HG03432 (cell line): Measurements from ENCODE around the gene EXOSC5.
"Not testable (repeated sequence)": the region's sequence is repeated elsewhere in the genome, so short reads cannot be mapped to it uniquely, and the experiment has no call there.

Experiments used
- ATAC-seq: cut with Tn5 transposase; IDR thresholded peaks from one replicate; pipeline ENCODE4 v1.9.1; 2021; ENCODE audit warnings: mild to moderate bottlenecking, moderate library complexity; ENCODE audit not compliant: unreplicated experiment

EXOSC5 gene

DNA sequence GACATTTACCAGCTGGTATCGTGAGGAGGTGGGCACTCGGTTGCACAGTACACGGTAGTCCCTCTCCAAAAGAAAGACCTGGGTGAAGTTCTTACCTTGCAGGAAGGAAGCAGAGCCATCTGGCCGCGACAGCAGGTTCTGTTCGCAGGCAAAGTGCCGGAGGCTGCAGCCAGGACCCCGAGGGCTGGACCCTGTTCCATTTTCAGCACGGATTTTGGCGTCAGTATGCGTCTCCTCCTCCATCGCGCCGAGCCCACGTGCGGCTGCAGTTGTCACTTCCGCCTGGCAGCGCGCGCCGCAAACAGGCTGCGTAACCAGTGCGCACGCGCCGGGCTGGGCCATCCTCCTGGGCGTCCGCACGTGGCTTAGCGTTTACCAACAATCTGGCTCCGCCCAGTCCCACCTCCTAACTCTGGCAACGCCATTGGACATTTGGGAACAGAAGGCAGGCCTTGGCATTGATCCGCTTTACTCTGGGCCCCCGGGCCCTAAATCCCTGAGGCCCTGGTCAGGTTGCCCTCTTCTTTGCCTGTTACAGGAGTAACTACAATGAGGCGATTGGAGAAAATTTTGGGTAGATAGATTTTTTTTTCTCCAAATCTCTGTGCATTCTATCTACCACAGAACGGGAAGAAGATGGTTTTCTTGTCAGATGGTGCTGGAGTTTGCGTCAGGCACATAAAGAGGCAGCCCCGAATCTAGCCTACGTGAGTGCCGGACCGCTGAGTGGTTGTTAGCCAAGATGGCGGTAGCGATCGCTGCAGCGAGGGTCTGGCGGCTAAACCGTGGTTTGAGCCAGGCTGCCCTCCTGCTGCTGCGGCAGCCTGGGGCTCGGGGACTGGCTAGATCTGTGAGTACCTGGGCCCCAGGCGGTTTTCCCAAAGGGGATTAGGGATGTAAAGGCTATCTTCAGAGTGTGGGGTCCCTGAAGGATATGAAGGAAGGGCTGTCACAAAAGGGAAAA is at the start of gene EXOSC5, which contains the start of gene BCKDHA:
TSS of gene EXOSC5 (minus strand) at position 274 of the 964 bp plus-strand sequence. CDS start at position 243, 31 bp downstream.
TSS of gene BCKDHA (plus strand) at position 733 of the 964 bp plus-strand sequence. CDS start at position 743, 10 bp downstream.
- peak; percentile 89 for ATAC-seq

DNA sequence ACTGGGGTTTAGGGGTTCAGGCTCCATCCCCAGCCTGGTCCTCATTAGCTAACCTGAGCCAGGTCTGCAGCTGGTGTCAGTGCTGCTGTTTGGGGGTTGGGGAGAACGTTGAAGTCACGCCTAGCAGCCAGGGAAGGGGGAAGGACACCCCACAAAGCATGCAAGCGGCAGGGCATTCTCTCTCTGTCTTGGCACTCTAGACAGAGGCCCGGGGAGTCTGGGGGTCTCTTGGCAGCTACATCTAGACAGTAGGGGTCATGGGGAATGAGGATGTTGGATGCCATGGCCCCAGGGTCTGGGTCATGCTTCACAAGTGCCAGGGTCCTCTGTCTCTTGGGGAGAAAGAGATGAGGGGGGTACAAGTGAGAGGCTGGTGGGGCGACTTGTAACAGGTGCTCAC is 48.4 kb upstream of the EXOSC5 start:
- ATAC-seq = no peak

DNA sequence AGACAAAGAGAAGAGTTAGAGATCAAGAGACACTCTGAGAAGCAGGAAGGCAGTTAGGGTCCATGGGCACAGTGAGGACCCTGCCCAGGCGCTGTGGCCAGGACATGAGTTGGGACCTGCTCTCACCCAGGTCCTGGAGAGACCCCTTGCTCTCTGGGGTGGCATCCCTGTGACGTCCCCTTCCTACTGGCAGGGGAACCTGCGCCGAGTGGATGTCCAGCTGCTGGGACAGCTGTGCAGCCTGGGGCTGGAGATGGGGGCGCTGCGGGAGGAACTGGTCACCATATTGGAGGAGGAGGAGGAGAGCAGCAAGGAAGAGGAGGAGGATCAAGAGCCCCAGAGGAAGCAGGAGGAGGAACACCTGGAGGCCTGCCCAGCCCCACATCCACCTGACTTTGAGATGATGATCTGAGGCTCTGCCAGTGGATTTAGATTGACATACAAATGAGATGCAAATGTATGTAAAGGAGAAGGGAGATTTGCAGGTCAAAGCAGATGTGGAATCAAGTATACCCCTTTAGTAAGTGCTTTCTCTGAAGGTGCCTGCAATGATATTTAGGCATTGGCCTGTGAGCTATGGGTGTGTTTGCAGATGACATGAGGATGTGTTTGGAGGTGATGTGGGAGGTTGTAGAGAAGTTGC is 46.8 kb upstream of the EXOSC5 start:
- ATAC-seq = no peak

DNA sequence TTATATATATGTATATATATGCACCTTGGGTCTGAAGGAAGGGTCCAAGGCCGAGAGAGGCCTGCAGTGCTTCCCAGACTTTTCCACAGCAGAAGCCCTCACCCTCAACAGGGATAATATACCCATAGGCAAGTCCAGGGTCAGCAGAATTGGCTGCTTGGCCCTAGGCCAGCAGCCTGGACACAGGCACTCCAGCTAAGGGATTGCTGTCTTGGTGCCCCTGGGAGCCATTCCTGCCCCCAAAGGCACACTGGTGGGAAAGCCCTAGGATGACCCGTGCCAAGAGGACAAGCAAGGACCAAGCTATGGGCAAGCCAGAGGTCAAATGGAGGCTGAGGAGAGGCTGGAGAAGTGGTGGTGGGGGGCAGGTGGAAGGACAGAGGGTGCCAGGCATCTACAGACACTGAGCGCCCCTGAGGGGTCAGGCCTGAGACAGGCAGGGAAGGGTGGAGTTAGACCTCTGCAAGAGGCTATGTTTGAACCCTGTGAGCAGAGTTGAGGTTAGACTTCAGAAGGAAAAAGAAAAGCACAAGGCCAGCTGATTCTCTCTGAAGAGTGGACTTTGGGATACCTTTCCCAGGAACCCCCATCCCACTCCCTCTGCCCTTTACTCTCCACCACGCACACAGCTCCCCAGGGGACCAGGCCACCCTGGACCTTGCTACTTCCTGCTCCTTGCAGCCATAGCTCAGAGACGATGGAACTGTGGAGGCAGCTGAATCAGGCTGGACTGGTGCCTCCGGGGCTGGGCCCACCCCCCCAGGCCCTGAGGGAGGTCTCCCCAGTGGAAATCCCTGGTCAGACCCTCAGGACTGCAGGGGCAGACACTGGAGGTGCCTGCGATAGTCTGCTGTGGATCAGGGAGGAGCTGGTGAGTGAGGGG is 45.6 kb upstream of the EXOSC5 start, which contains the start of gene ERICH4:
TSS of gene ERICH4 (plus strand) at position 684 of the 883 bp plus-strand sequence. CDS start at position 698, 14 bp downstream.
- ATAC-seq = no peak

DNA sequence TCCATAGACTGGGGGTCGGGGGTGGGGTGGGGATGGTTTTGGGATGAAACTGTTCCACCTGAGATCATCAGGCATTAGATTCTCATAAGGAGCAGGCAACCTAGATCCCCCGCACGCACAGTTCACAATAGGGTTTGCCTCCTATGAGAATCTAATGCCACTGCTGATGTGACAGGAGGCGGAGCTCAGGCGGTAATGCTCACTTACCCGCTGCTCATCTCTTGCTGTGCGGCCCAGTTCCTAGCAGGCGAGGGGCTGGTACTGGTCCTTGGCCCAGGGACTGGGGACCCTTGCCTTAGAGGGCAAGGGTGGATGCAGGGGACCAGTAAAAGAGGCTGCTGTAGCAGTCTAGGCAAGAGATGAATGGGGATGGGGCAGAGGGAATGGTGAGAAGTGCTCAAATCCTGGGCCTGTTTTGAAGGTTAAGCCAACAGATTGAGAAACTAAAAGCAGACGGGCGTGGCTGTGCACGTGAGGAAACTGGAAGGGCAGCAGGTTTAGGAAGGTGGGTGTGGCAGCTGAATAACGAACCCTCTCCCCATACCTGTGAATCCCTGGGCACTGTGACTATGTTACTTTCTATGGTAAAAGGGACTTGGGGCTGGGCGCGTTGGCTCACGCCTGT is 44.3 kb upstream of the EXOSC5 start:
- no peak for ATAC-seq

DNA sequence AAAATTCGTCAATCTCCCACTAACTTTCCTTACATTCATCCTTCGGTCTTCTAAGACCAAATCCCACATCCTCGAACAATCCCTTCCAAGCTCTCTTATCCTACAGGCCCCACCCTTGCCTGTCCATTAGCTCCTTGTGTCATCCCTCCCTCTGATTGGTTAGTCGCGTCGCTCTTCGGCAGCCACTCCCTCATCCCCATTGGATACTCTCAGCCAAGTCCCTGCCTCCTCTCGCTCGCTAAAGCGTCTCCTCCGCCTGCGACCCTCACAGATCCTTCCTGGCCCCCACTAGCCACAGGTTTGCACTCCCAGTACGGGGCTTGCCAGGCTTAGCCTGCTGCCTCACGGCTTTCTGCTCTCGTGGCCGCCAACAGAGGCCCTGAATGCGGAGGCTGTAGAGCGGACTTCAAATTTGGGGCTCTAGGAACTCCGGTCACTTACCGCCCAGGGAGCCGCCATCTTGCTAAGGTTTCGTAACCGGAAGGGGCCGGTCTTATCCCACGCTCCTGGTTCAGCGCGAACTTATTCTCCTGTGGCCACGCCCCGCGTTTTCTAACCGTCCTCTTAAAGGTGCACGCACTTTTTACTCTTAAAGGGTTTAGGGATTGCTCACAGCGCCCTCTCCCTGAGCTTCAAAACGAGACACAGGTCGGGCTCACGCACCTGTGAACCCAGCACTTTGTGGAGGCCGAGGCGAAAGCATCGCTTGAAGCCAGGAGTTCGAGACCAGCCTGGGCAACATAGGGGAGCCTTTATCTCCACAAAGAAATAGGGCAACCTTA is 42.5 kb upstream of the EXOSC5 start, which contains the start of gene DMAC2:
TSS of gene DMAC2 (minus strand) at position 472 of the 782 bp plus-strand sequence. CDS start at position 459, 13 bp downstream.
- peak; percentile 89 for ATAC-seq

DNA sequence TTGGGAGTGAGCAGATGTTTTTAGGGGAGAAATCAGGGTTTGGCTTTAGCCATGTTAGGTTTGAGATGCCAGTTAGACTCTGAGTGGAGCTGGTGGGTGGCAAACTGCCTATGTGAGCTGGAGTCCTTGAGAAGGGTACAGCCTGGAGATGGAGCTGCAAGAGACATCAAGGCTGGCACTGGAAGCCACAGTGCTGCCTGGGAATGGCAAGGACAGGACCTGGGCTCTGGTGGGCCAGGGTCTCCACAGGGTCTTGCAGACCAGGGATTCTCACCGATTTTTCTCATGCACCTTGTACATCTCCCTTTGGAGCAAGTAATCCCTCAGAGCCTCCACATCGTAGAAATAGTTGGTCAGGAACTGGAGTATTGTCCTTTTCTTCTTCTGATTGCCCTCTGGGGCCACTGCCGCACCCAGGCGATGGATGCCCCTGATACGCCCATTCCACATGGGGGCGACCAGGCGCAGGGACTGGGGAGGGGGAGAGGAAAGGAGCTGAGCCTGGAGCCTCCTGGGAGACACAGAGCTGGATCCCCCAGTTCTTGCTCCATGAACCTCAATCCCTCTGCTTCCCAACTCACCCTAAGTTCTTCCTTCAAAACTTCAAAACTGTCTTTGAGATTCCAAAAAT is 40.9 kb upstream of the EXOSC5 start:
- no peak for ATAC-seq

DNA sequence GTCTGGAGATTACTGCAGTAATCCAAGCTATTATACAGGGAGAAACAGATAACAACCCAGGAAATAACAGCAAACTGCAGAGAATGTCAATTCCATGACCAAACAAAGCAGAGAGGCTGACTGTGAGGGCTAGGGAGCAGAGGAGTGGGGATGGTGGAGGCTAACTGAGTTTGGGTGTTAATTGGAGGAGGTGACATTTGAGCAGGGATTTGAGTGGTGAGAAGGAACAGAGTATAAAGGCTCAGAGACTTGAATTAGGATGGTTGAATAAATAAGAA is 39.5 kb upstream of the EXOSC5 start:
- no peak for ATAC-seq

DNA sequence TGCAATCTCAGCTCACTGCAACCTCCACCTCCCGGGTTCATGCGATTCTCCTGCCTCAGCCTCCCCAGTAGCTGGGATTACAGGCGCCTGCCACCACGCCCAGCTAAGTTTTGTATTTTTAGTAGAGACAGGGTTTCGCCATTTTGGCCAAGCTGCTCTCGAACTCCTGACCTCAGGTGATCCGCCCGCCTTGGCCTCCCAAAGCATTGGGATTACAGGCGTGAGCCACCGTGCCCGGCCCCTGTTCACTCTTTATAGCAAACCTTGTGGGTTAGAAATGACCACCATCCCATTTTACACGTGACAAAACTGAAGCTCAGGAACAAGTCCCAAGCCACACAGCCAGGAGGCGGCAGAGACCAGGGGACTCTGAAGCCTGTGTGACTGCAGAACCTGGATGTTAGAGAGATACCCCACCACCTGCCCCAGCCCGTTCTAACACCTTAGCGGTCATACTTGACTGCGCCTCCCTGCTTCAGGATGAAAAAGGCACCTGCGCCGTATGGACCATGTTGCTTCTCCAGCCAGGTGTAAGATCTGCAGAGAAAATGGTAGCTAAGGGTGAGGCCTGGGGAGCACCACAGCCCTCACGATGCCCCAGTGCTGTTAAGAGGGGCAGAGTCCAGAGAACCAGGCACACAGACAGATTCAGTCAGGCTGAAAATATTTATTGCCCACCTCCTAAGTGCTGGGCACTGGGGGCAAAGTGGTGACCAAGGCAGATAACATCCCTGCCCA is 38.9 kb upstream of the EXOSC5 start:
- no peak for ATAC-seq

DNA sequence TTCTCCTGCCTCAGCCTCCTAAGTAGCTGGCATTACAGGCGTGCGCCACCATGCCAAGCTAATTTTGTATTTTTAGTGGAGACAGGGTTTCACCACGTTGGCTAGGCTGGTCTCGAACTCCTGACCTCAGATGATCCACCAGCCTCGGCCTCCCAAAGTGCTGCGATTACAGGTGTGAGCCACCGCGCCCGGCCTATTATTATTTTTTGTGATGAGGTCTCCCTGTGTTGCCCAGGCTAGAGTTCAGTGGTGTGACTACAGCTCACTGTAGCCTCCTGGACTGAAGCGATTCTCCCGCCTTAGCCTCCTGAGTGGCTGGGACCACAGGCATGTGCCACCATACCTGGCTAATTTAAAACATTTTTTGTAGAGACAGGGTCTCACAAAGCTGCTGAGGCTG is 38.2 kb upstream of the EXOSC5 start:
- not testable (repeated sequence) for ATAC-seq

DNA sequence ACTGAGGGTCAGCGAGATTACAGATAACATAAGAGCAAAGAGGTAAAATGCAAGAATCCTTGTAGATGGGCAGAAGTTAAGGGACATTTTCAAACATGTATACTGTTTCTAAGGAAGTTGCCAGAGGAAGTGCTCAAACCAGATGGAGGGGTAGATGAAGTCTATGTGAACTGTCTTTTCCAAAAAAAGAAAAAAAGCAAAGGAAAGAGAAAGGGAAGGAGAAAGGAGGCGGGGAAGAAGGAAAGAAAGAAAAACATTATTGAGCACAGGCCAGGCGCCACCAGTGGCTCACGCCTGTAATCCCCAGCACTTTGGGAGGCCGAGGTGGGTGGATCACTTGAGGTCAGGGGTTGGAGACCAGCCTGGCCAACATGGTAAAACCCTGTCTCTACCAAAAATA is 37.3 kb upstream of the EXOSC5 start:
- ATAC-seq = no peak

DNA sequence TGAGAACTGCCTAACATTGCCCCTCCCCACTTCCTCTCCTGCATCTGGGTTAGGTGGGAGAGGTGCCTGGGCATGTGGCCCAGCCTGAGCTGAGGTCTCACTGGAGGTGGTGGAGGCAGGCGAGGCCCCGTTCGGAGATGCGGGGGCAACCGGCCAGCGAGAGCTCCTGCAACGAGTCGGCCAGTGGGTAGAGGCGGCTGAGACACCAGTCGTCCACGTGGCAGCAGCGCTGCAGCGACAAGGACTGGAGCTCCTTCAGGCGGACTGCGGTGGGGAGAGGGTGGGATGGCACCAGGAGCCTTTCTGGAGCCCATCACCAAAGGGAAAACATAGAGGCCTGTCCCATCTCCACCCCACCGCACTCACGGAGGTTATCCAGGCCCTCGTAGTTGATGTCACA is 36.0 kb upstream of the EXOSC5 start:
- ATAC-seq = no peak

DNA sequence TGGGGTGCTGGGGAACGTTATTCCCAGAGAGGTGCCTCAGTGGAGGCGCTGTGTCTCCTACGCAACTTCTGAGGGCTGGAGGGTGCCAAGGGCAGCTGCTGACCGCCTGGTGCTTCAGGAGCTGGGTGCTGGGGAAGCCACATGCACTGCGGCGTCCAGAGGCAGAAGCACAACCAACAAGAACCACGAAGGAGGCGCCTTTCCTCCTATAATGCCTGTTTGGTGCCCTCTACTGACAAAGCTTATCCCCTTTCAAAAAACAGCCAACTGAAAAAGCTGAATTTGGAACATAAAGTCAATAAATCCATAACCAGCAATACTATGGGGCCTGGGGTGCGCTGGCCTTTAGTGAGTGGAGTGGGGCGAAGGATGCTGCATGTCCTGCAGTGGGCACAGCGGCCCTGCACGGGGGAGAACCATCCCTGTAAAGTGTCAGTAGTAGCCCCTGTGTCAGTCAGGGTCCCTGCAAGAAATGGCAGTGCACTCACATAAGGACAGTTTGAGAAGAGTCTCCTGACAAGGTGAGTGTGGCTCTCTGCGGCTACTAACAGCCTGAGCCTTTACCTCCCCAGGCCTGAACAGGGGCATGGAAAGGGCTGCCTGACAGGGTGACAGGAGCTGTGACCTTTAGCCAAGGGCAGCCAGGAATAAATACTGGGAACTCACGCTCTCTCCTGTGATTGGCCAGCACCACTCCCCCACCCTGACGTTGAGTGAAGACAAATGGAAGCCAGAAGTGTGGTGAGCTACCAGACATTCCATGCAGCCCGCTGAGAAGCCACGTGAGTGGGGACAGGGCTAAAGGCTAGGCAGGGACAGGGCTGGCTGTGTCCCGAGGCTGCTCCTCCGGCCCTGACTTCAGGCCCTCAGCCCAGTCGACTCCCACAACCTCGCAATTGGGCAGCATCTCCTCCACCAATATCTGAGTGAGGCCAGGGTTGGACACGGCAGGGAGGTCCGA is 34.5 kb upstream of the EXOSC5 start:
- no peak for ATAC-seq

DNA sequence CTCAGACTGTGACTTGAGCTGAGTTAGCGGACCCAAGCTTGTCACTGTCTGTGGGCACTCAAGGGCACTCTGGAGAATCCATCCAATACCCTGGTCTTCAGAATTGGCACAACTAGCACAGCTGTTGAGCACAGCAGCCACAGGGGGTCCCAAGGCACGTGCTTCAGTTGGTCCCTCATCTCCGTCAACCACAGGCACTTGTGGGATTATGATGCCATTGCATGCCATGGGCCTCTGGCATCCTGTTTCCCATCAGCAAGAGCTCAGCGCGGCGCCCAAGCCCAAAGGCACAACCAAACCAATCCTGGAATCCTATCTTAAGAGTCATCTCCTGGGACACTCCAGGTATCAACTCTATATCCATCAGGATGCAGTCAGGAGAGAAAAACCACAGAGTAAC is 33.8 kb upstream of the EXOSC5 start:
- no peak for ATAC-seq

DNA sequence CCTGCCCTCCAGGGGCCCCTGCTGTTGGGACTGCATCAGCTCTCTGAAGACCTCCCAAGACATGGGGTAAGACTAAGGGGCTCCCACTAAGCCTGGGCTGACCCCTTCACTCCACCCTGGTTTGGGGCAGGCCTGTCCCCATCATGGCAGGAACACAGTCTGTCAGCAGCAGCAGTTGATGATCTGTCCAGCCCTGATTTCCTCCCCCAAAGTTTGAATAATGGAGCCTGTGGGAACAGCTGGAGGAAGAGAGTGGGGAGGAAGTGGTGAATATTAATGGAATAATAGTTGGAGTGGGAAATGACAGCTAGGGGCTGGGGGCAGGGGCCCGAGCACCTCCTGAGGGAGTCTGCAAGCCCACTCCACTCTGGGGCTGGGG is 31.3 kb upstream of the EXOSC5 start:
- ATAC-seq = no peak

DNA sequence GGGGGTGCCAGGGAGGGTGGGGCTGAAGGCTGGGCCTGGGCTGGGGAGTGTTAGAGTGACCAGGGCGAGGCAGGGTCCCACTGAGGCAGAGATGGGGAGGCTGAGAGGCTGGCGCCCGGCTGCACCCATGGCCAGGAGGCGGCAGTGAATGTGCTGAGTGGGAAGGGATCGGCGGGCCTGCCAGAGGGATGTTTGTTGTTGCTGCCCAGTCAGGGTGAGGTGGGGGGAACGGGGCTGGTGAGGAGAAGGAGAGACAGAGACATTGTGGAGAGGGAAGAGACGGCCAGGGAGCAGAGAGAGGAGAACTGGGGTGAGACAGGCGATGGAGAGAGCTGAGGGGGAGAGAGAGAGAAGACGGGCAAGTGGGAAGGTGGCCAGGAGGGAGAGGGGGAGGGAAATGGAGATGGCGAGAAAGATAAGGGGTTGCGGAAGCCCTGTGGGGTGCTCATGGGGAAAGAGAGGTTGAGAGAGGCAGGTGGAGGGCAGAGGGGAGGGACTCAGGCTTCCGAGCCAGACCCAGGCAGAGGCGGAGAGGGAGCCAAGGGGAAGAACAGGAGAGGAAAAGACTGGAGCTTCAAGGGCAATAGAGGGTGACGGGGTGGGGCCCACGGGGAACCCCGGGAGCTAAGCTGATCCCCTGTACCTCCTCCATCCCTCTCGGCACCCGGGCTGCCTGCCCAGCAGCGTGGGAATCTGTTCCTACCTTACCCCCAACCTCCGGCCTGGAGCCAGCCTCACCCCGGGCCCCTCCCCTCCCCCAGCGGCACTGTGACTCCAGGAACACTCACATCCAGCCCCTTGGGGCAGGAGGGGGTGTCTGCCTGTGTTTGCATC is 30.7 kb upstream of the EXOSC5 start:
- ATAC-seq = peak; percentile 7
